ENCODE measurements around the gene AGL.
"Not testable (repeated sequence)": the region's sequence is repeated elsewhere in the genome, so short reads cannot be mapped to it uniquely, and the experiment has no call there.

The AGL gene

GRCh38 chr1:99849413-99849743, 783 bp upstream of the AGL start:
- peak overlapping the region; percentile 77 to 91 (median 86) for H3K9ac ChIP-seq
- H3K9me3 ChIP-seq (replicated peaks in 1 of 11): no peaks in the 10 kb centered on the region
- peak overlapping the region; percentile 67 to 84 (median 76) for H3K4me3 ChIP-seq
- no peak for TF ChIP-seq Cebpa-rat (IDR thresholded peaks at IDR 0.05)
- H4K20me1 ChIP-seq: no peaks in the 10 kb centered on the region
- peak overlapping the region; percentile 73 to 94 (median 87) for H3K4me2 ChIP-seq
- H3K4me1 ChIP-seq: peaks cover 5 to 17% (median 10%) of the 10 kb centered on the region in 10 experiments; a peak in 14 of 20 replicates
- peaks cover 0 to 10% (median 0%) of the 10 kb centered on the region in 11 experiments; a peak in 2 of 22 replicates for H3K36me3 ChIP-seq
- H3K27ac ChIP-seq: peak overlapping the region in 10 of 11 experiments; percentile 73 to 88 (median 84); a peak in 19 of 22 replicates
- peaks cover 0 to 16% (median 9%) of the 10 kb centered on the region in 11 experiments; a peak in 17 of 22 replicates for H3K27me3 ChIP-seq

- no peak for TF ChIP-seq Cebpa-rat (IDR thresholded peaks at IDR 0.05)
- Histone ChIP-seq H3K4me1 (peaks cover 5 to 17% (median 10%) of the 10 kb centered on the region in 10 experiments; a peak in 14 of 20 replicates), H3K9me3 (replicated peaks in 1 of 11) (no peaks in the 10 kb centered on the region), H3K27me3 (peaks cover 0 to 16% (median 9%) of the 10 kb centered on the region in 11 experiments; a peak in 17 of 22 replicates), H3K9ac (peak overlapping the region; percentile 77 to 91 (median 86)), H3K4me3 (peak overlapping the region; percentile 67 to 84 (median 76)), H3K27ac (peak overlapping the region; percentile 73 to 88 (median 83)), H3K4me2 (peak overlapping the region; percentile 73 to 94 (median 87)), H4K20me1 (no peaks in the 10 kb centered on the region), H3K36me3 (peaks cover 0 to 10% (median 0%) of the 10 kb centered on the region in 11 experiments; a peak in 4 of 22 replicates)
Measured at GRCh38 chr1:99850459-99851291, 514 bp downstream of the AGL start.

GRCh38 chr1:99851850-99852454, 1.8 kb downstream of the AGL start:
- peaks cover 0 to 14% (median 0%) of the 10 kb centered on the region in 11 experiments; a peak in 5 of 22 replicates for H3K36me3 ChIP-seq
- no peak overlapping the region for H3K27ac ChIP-seq
- H3K4me2 ChIP-seq: no peak overlapping the region
- H3K9me3 ChIP-seq (replicated peaks in 1 of 11): peaks cover 0 to 6% (median 5%) of the 10 kb centered on the region in 11 experiments; a peak in 11 of 22 replicates
- H3K27me3 ChIP-seq: peaks cover 0 to 16% (median 9%) of the 10 kb centered on the region in 11 experiments; a peak in 17 of 22 replicates
- no peak overlapping the region for H3K9ac ChIP-seq
- no peaks in the 10 kb centered on the region for H4K20me1 ChIP-seq
- H3K4me1 ChIP-seq: peaks cover 5 to 17% (median 10%) of the 10 kb centered on the region in 10 experiments; a peak in 14 of 20 replicates
- no peak for TF ChIP-seq Cebpa-rat (IDR thresholded peaks at IDR 0.05)
- H3K4me3 ChIP-seq: no peak overlapping the region

GRCh38 chr1:99852648-99853047, 2.5 kb downstream of the AGL start:
- no peak overlapping the region for H3K4me3 ChIP-seq
- H3K27ac ChIP-seq: no peak overlapping the region
- peaks cover 0 to 9% (median 6%) of the 10 kb centered on the region in 11 experiments; a peak in 11 of 22 replicates for H3K9me3 ChIP-seq (replicated peaks in 1 of 11)
- H3K9ac ChIP-seq: no peak overlapping the region
- peaks cover 0 to 14% (median 0%) of the 10 kb centered on the region in 11 experiments; a peak in 5 of 22 replicates for H3K36me3 ChIP-seq
- H3K4me1 ChIP-seq: peaks cover 5 to 17% (median 10%) of the 10 kb centered on the region in 10 experiments; a peak in 14 of 20 replicates
- H3K4me2 ChIP-seq: no peak overlapping the region
- peaks cover 0 to 16% (median 9%) of the 10 kb centered on the region in 11 experiments; a peak in 17 of 22 replicates for H3K27me3 ChIP-seq
- no peaks in the 10 kb centered on the region for H4K20me1 ChIP-seq
- no peak for TF ChIP-seq Cebpa-rat (IDR thresholded peaks at IDR 0.05)

- H3K27me3 ChIP-seq: peaks cover 0 to 6% (median 1%) of the 10 kb centered on the region in 11 experiments; a peak in 12 of 22 replicates
- H3K4me1 ChIP-seq: peaks cover 0 to 9% (median 1%) of the 10 kb centered on the region in 10 experiments; a peak in 8 of 20 replicates
- no peak for TF ChIP-seq Cebpa-rat (IDR thresholded peaks at IDR 0.05)
- H4K20me1 ChIP-seq: no peaks in the 10 kb centered on the region
- H3K4me2 ChIP-seq: no peak overlapping the region
- peaks cover 0 to 14% (median 0%) of the 10 kb centered on the region in 11 experiments; a peak in 5 of 22 replicates for H3K36me3 ChIP-seq
- no peak overlapping the region for H3K4me3 ChIP-seq
- H3K27ac ChIP-seq: no peak overlapping the region
- H3K9ac ChIP-seq: no peak overlapping the region
- peaks cover 0 to 9% (median 6%) of the 10 kb centered on the region in 11 experiments; a peak in 11 of 22 replicates for H3K9me3 ChIP-seq (replicated peaks in 1 of 11)
Measured at GRCh38 chr1:99855914-99856450, 5.8 kb downstream of the AGL start.

GRCh38 chr1:99857041-99857440, 6.9 kb downstream of the AGL start:
- not testable (repeated sequence) for H3K4me3 ChIP-seq; H4K20me1 ChIP-seq; H3K4me1 ChIP-seq; H3K27me3 ChIP-seq; H3K9me3 ChIP-seq (replicated peaks in 1 of 11); H3K27ac ChIP-seq; H3K9ac ChIP-seq; H3K4me2 ChIP-seq
- peaks cover 0 to 16% (median 0%) of the 10 kb centered on the region in 11 experiments; a peak in 7 of 22 replicates for H3K36me3 ChIP-seq

- Histone ChIP-seq H3K36me3 (peaks cover 0 to 26% (median 12%) of the 10 kb centered on the region in 11 experiments; a peak in 19 of 22 replicates), H3K27ac (no peak overlapping the region), H4K20me1 (no peaks in the 10 kb centered on the region), H3K4me2 (no peak overlapping the region), H3K9me3 (replicated peaks in 1 of 11) (peaks cover 6 to 19% (median 17%) of the 10 kb centered on the region in 11 experiments; a peak in 18 of 22 replicates), H3K9ac (no peak overlapping the region), H3K27me3 (no peaks in the 10 kb centered on the region), H3K4me1 (peaks cover 0 to 9% (median 0%) of the 10 kb centered on the region in 10 experiments; a peak in 4 of 20 replicates), H3K4me3 (no peak overlapping the region)
- TF ChIP-seq Cebpa-rat (IDR thresholded peaks at IDR 0.05): no peak
Measured at GRCh38 chr1:99858286-99858685, 8.1 kb downstream of the AGL start.

- Histone ChIP-seq H3K36me3 (peaks cover 0 to 26% (median 14%) of the 10 kb centered on the region in 11 experiments; a peak in 19 of 22 replicates), H3K4me1 (peaks cover 0 to 9% (median 0%) of the 10 kb centered on the region in 10 experiments; a peak in 4 of 20 replicates), H3K27me3 (no peaks in the 10 kb centered on the region), H3K27ac (no peak overlapping the region), H3K4me2 (no peak overlapping the region), H3K9ac (no peak overlapping the region), H4K20me1 (no peaks in the 10 kb centered on the region), H3K9me3 (replicated peaks in 1 of 11) (peaks cover 6 to 20% (median 17%) of the 10 kb centered on the region in 11 experiments; a peak in 18 of 22 replicates), H3K4me3 (no peak overlapping the region)
- TF ChIP-seq Cebpa-rat (IDR thresholded peaks at IDR 0.05): no peak
Measured at GRCh38 chr1:99858881-99859280, 8.7 kb downstream of the AGL start.
